GM10847 (cell line): ENCODE results near the gene CCDC57.
A peak's percentile ranks its signal among the peaks of the same experiment; 100 is the strongest.

ENCODE experiments used
- POLR2A ChIP-seq: IDR thresholded peaks from 2 replicates; pipeline ENCODE4 v1.6.1; 2011; ENCODE audit not compliant: insufficient read length; ENCODE audit errors: extremely low read depth

Gene CCDC57

GRCh38 chr17:82218349-82219075 lies 5.9 kb upstream of the CCDC57 start:
- no peak for TF ChIP-seq POLR2A

GRCh38 chr17:82217530-82218204 lies 5.0 kb upstream of the CCDC57 start:
- no peak for TF ChIP-seq POLR2A

GRCh38 chr17:82217120-82217529 lies 4.5 kb upstream of the CCDC57 start:
- no peak for TF ChIP-seq POLR2A

GRCh38 chr17:82216301-82217119 lies 3.9 kb upstream of the CCDC57 start:
- no peak for TF ChIP-seq POLR2A

GRCh38 chr17:82215972-82216300 lies 3.3 kb upstream of the CCDC57 start:
- TF ChIP-seq POLR2A = no peak

- no peak for TF ChIP-seq POLR2A
Measured at GRCh38 chr17:82215095-82215971, 2.7 kb upstream of the CCDC57 start.

GRCh38 chr17:82214012-82214628 lies 1.5 kb upstream of the CCDC57 start:
- no peak for TF ChIP-seq POLR2A

GRCh38 chr17:82213251-82214011 lies 789 bp upstream of the CCDC57 start:
- TF ChIP-seq POLR2A = no peak

GRCh38 chr17:82205720-82206508 lies 6.7 kb downstream of the CCDC57 start:
- peak; percentile 82 for TF ChIP-seq POLR2A

- no peak for TF ChIP-seq POLR2A
Measured at GRCh38 chr17:82204831-82205719, 7.6 kb downstream of the CCDC57 start.

- TF ChIP-seq POLR2A = no peak
Measured at GRCh38 chr17:82203920-82204319, 8.7 kb downstream of the CCDC57 start.

- no peak for TF ChIP-seq POLR2A
Measured at GRCh38 chr17:82202981-82203380, 9.7 kb downstream of the CCDC57 start.
